GM18499 (cell line): ENCODE measurements around the gene ERCC6.

Source experiments
- ATAC-seq: cut with Tn5 transposase; IDR thresholded peaks from one replicate; pipeline ENCODE4 v1.9.1; 2021; ENCODE audit warnings: moderate number of reproducible peaks; ENCODE audit not compliant: insufficient read depth, unreplicated experiment

Gene ERCC6

DNA sequence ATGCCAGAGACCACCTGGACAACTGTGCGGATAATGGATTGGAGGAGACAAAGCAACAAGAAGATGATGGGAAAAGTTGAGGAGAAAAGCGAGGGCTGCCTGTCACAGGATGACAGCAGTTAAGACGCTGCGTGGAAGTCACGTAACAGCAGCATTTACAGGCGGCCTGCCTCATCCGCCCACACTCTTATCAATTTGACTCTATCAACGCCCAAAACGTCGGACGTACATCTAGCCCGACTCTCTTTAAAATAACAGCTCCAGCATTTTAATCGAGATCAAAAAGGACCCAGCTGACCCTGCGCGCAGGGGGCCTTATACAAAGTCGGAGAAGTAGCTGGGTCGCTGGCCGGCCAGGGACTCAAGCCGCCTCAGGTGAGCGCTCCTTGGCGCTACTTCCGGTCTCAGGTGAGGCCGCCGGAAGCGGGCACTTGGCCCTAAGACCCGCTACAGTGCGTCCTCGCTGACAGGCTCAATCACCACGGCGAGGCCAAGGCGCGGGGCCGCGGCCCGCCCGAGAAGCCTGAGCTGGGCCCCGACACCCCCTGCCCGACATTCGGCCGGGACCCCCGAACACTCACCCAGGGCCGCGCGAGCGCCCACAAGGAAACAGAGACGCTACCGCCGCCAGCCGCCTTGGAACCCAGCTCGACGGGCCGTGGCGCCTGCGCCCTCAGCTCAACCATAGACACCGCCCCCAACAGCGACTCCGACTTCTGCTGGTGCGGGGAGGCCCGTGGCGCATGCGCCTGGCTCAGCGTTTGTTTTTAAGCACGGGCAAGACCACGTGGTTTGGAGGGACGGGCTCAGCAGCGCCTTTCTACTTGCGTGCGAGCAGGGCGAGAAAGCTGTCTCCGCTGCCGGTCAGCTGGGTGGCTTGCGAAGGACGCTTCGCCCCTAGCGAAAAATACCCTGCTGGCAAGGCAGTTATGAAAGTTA, at the start of gene ERCC6:
ERCC6 (minus strand) TSS at position 741 of the 939 bp plus-strand sequence.
- ATAC-seq: peak; percentile 42

DNA sequence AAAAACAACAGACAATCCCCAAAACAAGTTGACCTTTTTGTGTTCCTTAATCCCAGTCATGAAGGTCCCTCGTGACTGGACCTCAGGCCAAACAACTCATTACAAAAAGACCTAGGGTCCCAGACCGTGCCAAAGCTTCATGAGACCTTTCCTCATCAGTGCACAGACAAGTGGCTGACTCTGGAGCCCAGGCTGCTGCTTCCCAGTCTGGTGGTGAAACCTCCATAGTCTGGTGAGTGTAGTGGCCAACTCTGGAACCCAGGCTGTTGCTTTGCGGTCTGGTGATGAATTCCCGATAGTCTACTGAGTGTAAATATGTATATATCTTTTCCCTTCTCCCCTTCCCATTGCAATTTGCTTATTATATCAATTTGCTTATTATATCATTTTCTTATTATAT, 49.1 kb upstream of the ERCC6 start:
- ATAC-seq: no peak

DNA sequence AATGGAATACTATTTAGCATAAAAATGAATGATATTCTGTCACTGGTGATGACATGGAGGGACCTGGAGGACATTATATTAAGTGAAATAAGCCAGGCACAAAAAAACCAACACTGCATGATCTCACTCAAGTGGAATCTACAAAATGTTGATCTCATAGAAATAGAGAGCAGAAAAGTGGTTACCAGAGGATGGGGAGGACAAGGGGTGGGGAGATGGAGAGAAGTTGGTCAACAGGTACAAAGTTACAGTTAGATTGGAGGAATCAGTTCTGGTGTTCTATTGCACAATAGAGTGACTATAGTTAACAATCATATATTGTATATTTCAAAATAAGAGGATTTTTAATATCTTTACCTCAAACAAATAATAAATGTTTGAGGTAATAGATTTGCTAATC, 46.5 kb upstream of the ERCC6 start:
- ATAC-seq: no peak

DNA sequence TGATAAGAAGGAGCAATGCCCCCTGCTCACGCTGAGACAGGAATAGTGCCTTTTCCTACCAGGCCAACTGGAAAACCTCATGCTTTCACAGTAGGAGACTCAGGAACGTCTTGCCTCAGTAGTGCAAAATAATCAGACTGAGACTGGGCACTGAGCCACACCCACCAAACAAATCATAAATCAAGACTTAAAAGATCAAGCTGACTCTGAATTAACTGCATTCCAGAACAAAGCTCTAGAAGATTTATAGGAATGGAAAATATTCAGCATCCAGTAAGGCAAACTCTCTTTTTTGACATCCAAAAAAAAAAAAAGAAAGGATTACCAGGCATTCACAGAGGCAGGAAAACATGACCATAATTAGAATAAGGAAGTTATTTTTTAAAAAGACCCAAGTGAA, 40.7 kb upstream of the ERCC6 start:
- no peak for ATAC-seq

DNA sequence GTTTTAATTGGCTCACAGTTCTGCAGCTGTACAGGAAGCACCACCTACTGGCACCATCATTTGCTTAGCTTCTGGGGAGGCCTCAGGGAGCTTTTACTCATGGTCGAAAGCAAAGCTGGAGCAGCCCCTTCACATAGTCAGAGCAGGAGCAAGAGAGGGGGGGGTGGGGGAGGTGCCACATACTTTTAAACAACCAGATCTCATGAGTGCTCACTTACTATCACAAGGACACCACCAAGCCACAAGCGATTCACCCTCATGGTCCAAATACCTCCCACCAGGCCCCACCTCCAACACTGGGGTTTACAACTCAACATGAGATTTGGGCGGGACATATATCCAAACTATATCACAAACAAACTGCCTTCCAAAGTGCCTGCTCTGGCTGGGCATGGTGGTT, 39.5 kb upstream of the ERCC6 start:
- ATAC-seq: no peak

DNA sequence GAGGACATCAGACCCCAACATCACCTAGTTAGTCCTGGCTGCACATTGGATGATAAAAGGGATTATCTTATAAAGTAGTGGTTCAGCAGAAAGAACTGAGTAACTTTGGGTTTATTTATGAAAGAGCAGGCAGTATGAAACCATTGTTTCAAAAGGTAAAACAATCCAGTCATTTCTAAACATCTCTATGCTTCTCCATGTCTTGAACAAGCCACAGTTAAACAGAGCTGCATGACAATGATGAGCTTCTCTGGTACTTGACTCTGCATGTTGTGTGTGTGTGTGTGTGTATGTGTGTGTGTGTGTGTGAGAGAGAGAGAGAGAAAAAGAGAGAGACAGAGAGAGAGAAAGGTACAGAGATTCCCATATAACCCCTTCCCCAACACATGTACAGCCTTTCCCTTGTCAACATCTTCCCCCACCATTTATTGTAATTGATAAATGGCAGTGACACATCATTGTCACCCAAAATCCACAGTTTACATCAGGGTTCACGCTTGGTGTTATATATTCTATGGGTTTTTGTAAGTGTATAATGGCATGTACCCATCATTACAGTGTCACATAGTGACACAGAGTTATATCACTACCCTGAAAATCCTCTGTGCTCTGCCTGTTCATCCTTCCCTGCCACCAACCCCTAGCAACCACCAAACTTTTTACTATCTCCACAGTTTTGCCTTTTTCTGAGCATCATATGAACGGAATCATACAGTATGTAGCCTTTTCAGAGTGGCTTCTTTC, 38.4 kb upstream of the ERCC6 start:
- no peak for ATAC-seq

DNA sequence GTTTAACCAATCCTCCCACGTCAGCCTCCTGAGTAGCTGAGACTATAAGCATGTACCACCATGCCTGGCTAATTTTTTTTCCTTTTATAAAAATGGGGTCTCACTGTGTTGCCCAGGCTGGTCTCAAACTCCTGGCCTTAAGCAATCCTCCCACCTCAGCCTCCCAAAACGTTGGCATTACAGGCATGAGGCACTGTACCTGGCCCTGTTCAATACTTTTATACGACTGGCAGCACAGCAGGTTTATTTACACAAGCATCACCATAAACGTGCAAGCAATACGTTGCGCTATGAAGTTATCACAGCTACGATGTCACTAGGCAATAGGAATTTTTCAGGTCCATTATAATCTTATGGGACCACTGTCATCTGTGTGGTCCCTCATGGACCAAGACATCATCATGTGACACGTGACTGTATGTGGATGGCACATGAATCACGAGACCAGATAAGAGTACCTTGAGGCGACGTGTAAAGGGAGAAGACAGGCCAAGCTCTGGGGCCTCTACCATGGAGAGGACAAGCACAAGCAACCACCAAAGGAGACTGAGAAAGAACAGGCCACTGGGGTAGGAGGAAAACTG, 36.7 kb upstream of the ERCC6 start:
- ATAC-seq: no peak

DNA sequence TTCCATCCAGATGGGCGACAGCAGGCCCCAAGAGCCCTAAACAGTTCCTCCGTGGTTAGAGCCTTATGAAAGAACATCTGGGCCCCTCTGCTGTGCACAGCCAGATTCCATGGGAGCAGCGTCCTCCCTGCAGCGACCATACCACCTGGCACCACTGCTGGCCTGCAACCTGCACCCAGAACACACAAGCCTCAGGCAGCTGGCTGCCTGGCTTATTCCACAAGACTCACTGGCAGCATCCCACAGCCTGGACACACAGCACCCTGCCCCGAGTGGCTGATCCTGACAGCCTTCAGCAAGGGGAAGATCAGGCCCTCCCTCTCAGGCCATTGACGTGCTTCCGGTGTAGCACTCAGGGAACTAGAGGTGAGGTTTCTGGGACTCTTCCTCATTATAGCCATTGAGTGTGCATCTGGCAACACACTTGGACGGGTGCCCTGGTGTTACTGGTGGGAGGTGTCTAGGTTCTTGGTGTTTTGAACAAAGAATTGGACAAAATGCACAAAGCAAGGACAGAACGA, 33.7 kb upstream of the ERCC6 start:
- ATAC-seq: no peak

DNA sequence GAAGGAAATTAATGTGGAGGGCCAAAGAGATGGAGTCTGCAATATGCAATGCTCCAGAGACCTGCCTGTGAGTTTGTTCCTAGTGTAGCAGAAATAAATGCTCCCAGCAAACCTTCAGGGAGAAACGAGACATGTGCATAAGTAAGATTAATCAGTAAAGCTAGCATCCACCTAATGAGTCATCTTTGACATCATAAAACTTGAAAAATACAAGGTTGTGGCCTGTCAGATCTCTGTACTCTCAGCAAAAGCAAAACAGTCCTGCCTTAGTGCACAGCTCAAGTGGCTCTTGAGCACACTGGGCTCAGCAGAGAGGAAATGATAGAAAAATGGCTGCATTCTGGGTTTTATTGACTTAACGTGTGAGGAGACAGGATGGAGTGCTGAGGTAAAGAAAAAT, 32.5 kb upstream of the ERCC6 start:
- no peak for ATAC-seq

DNA sequence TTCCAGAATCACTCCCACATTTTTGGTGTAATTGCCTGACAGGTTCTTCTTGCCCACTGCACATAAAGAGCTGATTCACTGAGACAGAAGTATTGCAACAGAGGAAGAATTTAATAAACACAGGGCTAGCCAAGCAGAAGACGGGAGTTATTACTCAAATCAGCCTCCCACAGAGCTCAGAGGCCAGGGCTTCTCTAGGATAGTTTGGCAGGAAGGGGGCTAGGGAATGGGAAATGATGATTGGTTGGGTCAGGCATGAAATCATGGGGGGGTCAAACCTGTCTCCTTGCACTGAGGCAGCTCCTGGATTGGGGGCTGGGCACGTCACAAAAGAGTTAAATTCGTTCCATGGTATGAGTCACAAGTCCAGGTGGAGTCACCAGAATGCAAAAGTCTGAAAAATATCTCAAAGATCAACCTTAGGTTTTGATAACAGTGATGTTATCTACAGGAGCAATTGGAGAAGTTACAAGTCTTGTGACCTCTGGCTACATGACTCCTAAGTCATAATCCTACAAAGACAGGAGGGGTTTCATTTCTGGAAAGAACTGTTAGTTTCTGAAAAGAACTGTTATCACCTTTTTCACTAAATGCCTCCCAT, 30.2 kb upstream of the ERCC6 start:
- no peak for ATAC-seq

DNA sequence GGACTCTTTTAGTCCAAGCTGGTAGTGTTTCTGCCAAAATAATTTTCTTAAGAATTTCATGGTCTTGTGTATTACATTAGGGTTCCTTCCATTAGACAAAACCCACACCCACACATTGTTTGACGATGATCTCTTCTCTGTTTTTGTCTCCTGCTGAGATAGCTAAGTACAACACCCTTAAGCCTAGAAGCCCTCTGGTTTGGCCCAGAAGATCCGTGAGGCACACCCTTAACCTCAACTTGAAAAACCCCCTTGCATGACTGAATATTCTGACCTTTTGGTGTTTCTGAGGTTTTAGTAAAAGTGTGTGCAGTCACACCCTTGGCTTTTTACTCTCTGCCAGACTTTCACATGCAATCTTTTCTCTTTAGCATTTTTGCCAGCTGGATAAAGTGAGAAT, 29.3 kb upstream of the ERCC6 start:
- ATAC-seq: peak; percentile 61

DNA sequence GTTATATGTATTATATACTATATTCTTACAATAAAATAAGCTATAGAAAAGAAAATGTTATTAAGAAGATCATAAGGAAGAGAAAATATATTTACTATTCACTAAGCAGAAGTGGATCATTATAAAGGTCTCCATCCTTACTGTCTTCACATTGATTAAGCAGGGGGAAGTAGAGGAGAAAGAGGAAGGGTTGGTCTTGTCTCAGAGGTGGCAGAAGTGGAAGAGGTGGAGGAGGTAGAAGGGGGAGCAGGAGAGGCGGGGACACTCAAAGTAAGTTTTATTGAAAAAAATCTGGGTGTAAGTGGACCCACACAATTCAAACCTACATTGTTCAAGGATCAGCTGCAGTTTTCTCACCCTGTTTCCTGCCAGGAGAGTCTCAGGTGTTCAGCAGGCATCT, 28.9 kb upstream of the ERCC6 start:
- ATAC-seq: no peak

DNA sequence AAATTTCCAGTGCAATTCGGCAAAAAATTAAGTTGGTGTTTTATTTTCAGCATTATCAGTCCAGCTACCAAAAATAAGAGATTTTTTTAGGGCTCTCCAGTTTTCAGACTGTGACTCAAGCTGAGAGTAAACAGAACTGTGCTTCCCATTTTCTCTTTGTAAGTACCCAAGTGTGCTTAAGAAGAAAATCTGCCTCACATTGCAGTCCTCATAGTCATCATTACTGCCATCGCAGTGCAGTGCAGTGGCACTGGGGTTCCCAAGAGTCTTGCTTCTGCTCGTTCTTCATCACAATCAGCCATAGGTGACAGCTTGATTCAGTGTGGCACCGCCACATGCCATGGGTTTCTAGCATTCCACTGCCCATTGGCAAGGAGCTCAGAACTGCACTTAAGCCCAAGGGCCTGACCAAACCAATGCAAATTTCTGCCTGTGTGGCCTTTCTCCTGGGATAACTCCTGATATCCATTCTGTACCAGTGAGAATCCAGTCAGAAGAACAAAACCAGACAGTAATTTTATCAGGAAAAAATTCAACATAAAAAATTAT, 25.6 kb upstream of the ERCC6 start:
- no peak for ATAC-seq

DNA sequence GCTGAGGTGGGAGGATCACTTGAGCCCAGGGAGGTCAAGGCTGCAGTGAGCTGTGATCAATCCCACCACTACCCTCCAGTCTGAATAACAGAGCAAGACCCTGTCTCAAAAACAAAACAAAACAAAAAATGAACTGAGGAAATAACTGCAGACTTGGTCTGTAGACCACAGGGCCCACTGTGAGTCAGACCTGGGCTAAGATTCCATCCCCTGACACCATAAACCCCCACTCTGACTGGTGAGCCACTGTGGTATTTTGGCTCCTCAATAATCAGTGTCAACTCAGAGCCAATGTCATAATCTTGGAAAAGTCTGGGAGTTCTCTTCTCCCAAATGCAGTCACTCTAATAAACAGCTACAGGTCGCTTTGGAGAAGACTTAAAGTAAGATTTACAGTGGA, 24.0 kb upstream of the ERCC6 start:
- ATAC-seq: no peak

DNA sequence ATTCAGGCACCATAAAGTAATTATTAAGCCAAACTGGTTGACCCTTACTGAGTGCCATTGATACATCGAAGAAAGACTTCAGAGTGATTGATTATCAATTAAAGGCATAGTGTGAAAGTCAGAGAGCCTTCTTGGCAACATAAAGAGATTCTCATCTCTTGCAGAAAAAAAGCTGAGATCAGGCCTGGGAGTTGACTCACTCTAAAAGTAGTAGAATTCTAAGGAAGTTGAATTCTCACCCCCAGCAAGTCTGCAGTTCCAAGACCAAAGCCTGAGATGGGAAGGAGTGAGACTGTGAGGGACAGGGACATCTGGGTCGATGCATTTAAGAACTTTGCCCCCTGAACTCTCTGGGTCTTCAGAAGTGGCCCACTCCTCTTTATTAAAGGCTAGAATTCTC, 21.6 kb upstream of the ERCC6 start:
- no peak for ATAC-seq

DNA sequence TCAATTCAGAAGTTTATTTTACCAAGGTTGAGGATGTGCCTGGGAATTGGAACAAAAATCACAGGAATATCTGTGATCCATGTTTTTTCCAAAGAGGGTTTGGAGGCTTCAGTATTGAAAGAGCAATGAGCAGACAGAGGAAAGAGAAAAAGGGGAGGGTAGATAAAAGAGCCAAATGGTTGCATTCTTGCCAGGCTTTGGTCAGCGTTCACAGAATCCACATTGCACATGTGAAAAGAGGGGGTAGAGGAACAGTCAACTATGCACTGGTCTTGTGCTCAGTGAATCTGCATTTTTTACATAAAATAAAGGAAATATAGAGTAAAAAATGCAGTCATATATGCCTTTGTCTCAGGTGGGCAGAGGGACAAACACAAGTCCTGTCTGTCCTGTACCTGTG, 20.6 kb upstream of the ERCC6 start:
- no peak for ATAC-seq

DNA sequence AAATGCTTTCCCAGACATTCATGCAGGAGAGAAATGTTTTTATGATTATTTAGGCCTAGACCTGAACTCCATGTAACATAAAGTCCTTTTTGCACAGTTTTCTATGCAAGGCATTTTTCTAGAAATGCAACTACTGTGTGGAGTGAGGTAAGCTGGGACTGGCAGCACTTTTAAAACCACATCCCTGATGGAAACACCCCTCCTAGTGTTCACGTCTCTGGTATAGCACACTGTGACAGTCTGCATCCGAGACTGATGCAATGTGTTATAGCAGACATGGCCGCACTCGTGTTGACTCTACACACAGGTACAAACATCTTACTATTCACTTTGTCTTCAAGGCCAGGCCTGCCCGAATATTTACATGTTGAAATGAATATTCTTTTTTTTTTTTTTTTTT, 19.3 kb upstream of the ERCC6 start:
- no peak for ATAC-seq

DNA sequence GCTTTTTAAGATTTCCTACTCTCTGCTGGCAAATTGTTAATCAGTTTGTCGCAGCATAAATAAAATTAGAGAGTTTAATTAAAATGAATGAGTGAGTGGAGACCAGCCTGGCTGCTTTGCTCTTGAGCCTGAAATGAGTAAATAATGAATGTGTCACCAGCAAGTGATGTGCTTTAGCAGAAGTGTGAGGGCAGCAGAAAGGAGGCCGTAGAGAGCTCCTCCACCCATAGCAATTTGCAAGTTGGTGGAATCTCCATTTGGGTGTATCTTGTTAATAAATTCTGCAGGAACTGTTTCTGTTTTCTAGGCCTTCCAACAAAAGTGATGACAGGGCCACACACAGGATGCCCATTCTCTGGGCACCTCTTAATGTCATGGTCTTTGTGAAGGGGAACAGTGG, 18.8 kb upstream of the ERCC6 start:
- ATAC-seq: no peak

DNA sequence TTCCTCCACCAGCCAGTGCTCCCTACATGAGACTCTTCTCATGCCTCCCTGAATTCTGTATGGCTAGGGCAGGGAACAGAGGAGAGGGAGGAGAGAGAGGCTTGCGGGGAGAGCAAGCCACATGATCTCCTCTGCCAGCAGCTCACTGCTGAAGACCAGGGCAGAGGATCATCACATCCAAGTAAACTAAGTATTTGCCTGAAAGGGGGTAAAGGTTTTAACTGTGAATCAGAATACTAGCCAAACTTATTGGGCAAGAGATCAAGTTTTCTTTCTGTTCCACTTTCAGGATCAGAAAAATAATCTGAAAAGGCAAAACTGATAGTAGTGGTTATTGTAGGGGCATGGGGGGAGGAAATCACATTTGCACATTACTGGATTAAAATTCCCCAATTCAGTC, 17.8 kb upstream of the ERCC6 start:
- ATAC-seq: no peak

DNA sequence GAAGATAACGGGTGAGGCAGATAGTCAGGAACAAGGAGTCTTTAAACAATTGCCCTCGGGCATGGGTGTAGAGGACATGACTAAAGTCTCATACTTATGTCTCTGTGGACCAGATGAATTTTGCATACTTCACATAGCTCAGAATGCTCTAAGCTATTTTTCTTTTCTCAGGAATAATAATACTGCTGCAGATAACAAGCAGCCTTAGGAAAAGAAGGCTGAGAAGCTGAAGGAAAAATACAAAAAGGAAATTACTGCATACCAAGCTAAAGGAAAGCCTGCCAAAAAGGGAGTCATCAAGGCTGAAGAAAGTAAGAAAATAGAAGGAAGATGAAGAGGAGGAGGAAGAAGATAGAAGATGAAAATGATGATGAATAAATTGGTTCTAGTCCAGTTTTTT, 13.4 kb upstream of the ERCC6 start:
- ATAC-seq: no peak
